Fibroblast of the aortic adventitia (primary cell): ENCODE data around the gene PTGR1. TPM values are rescaled to one million over a fixed set of nuclear protein-coding genes. Genes with fewer than 3 reads are reported as not detected.

Experiments used
- DNase-seq: peaks from one replicate; pipeline ENCODE4 v3.0.0-alpha.2; 2010; ENCODE audit warnings: low read depth
- H3K4me3 ChIP-seq: 2 replicates; pipeline ENCODE4 v1.5.1; 2011; ENCODE audit warnings: low read depth, mild to moderate bottlenecking, control low read depth, low read length, moderate library complexity
- total RNA-seq: library from RNA; depleted of rRNA; stranded (reverse); fragments of >200 nt; gene quantifications from 2 replicates; pipeline ENCODE4 v1.2.3, GENCODE V29; 2012; ENCODE audit warnings: low replicate concordance
- TF ChIP-seq, protein P1 (sequence below): IDR thresholded peaks from 2 replicates; pipeline ENCODE4 v1.5.1; 2011; ENCODE audit warnings: mild to moderate bottlenecking, low read length, control low read depth, inconsistent platforms; ENCODE audit not compliant: insufficient read depth

PTGR1 gene
- total RNA-seq, 1 donor, result 88.4 TPM

DNA sequence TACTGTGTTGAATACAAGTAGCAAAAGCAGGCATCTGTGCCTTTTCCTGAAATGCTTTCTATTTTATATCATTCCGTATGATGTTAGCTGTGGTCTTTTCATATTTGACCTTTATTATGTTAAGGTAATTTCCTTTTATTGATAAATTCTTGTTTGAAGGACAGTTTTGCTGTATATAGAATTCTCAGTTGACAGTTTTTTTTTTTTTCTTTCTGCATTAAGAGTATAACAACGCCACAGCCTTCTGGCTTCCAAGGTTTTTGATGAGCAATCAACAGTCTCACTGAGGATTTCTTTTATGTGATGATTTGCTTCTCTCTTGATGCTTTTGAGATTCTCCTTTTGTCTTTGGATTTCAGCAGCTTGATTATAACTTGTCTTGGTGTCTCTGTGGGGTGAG is 50.8 kb downstream of the PTGR1 start:
- DNase-seq, result no peak
- TF ChIP-seq, protein P1, sequence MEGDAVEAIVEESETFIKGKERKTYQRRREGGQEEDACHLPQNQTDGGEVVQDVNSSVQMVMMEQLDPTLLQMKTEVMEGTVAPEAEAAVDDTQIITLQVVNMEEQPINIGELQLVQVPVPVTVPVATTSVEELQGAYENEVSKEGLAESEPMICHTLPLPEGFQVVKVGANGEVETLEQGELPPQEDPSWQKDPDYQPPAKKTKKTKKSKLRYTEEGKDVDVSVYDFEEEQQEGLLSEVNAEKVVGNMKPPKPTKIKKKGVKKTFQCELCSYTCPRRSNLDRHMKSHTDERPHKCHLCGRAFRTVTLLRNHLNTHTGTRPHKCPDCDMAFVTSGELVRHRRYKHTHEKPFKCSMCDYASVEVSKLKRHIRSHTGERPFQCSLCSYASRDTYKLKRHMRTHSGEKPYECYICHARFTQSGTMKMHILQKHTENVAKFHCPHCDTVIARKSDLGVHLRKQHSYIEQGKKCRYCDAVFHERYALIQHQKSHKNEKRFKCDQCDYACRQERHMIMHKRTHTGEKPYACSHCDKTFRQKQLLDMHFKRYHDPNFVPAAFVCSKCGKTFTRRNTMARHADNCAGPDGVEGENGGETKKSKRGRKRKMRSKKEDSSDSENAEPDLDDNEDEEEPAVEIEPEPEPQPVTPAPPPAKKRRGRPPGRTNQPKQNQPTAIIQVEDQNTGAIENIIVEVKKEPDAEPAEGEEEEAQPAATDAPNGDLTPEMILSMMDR, result no peak
- no peak overlapping the region for H3K4me3 ChIP-seq

DNA sequence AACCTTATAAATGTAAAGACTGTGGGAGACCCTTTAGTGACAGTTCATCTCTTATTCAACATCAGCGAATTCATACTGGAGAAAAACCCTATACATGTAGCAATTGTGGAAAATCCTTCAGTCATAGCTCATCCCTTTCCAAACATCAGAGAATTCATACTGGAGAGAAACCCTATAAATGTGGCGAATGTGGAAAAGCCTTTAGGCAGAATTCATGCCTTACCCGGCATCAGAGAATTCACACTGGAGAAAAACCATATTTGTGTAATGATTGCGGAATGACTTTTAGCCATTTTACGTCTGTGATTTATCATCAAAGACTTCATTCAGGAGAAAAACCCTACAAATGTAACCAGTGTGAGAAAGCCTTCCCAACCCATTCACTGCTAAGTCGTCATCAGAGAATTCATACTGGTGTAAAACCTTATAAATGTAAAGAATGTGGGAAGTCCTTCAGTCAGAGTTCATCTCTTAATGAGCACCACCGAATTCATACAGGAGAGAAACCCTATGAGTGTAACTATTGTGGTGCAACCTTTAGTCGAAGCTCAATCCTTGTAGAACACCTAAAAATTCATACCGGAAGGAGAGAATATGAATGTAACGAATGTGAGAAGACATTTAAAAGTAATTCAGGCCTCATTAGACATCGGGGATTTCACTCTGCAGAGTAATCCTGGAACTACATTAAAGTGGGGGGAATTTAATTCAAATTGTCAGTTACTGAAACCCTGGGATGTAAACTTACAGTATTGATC is 56.8 kb downstream of the PTGR1 start:
- TF ChIP-seq, protein P1, result no peak
- H3K4me3 ChIP-seq, result no peak overlapping the region
- no peak for DNase-seq

DNA sequence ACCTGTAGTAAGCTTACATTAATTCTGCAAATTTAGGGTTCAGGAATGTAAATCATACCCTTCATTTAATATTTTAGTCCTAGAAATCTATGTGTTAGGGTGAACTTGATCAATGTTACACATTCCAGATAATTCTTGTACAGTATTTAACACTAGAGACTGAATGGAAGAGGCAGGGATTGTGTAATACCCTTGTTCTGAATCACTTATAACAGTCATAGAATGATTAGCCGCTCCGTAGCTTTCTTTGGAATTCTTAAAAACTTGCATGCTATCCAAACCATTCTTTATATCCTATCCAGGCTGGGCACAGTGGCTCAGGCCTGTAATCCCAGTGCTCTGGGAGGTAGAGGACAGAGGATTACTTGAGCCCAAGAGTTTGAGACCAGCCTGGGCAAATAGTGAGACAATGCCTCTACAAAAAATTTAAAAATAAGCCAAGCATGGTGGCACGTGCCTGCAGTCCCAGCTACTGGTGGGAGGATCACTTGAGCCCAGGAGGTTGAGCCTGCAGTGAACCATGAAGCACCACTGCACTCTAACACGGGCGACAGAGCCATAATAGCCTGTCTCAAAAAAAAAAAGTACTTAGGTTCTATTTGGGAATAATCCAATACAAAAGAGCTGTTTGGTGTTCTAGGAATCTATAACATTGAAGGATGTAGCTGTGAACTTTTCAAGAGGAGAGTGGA is 66.2 kb downstream of the PTGR1 start:
- no peak overlapping the region for H3K4me3 ChIP-seq
- TF ChIP-seq, protein P1, result no peak
- peak; percentile 37 for DNase-seq

DNA sequence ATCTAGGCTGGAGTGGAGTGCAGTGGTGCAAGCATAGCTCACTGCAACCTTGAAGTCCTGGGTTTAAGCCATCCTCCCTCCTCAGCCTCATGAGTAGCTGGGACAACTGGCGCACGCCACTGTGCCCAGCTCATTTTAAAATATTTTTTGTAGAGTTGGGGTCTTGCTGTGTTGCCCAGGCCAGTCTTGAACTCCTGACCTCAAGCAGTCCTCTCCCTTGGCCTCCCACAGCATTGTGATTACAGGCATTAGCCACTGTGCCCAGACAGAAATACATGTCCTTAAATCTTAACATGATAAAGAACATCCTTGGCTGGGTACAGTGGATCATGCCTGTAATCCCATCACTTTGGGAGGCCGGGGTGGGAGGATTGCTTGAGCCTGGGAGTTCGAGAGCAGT is 67.7 kb downstream of the PTGR1 start:
- no peak overlapping the region for H3K4me3 ChIP-seq
- DNase-seq, result no peak
- TF ChIP-seq, protein P1, result no peak

DNA sequence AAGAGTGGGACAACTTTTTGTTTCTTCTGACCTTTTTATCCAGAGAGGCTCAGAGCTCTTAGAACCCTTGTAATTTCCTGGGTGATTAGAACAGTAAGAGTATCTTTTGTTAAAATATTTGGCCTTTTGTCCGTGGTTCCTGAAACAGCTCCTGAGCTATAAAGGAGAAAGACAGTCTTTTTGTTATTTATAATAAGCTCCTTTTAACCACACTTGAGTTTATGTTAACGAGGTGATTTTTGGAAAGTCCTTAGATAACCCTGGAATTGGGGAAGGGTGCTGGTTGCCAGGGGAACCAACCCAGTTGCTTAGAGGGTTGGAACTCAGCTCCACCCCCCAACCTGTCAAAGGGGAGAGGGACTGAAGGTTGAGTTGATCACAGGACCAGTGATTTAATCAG is 69.7 kb downstream of the PTGR1 start:
- no peak for DNase-seq
- TF ChIP-seq, protein P1, result no peak
- no peak overlapping the region for H3K4me3 ChIP-seq

DNA sequence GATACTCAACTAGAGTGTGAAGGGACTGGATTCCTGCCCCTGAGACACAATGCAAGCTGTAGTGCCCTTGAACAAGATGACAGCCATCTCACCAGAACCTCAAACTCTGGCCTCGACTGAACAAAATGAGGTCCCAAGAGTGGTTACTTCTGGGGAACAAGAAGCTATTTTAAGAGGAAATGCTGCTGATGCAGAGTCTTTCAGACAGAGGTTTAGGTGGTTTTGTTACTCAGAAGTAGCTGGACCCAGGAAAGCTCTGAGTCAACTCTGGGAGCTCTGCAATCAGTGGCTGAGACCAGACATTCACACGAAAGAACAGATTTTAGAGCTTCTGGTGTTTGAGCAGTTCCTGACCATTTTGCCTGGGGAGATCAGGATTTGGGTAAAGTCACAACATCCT is 72.1 kb downstream of the PTGR1 start:
- H3K4me3 ChIP-seq, result no peak overlapping the region
- TF ChIP-seq, protein P1, result no peak
- DNase-seq, result no peak
